ENCODE data around the gene C11orf52.

C11orf52 gene

GRCh38 chr11:111939836-111940604 is 21.3 kb downstream of the C11orf52 start:
- no peak for DNase-seq

- DNase-seq, result no peak
These were observed 23.2 kb downstream of the C11orf52 start for GRCh38 chr11:111941963-111942362.

GRCh38 chr11:111942829-111943228 is 24.1 kb downstream of the C11orf52 start:
- DNase-seq, result no peak

- no peak for DNase-seq
These were observed 25.4 kb downstream of the C11orf52 start for GRCh38 chr11:111944139-111944538.

GRCh38 chr11:111944651-111945051 is 25.9 kb downstream of the C11orf52 start:
- DNase-seq, result no peak

- DNase-seq, result no peak
These were observed 26.5 kb downstream of the C11orf52 start for GRCh38 chr11:111945198-111945597.

- no peak for DNase-seq
These were observed 27.8 kb downstream of the C11orf52 start for GRCh38 chr11:111946499-111946898.

GRCh38 chr11:111947143-111947542 is 28.4 kb downstream of the C11orf52 start:
- no peak for DNase-seq

- no peak for DNase-seq
These were observed 31.1 kb downstream of the C11orf52 start for GRCh38 chr11:111949519-111950426.

- no peak for DNase-seq
These were observed 32.9 kb downstream of the C11orf52 start for GRCh38 chr11:111951565-111951964.

GRCh38 chr11:111954154-111954553 is 35.4 kb downstream of the C11orf52 start:
- no peak for DNase-seq

- DNase-seq, result no peak
These were observed 39.1 kb downstream of the C11orf52 start for GRCh38 chr11:111957663-111958444.

- DNase-seq, result no peak
These were observed 42.2 kb downstream of the C11orf52 start for GRCh38 chr11:111960916-111961315.

GRCh38 chr11:111961389-111962300 is 42.9 kb downstream of the C11orf52 start:
- no peak for DNase-seq

GRCh38 chr11:111963931-111964340 is 45.2 kb downstream of the C11orf52 start:
- no peak for DNase-seq

- DNase-seq, result no peak
These were observed 48.0 kb downstream of the C11orf52 start for GRCh38 chr11:111966678-111967077.

GRCh38 chr11:111967649-111968048 is 48.9 kb downstream of the C11orf52 start:
- no peak for DNase-seq

GRCh38 chr11:111969344-111969743 is 50.6 kb downstream of the C11orf52 start:
- DNase-seq, result no peak

- no peak for DNase-seq
These were observed 55.7 kb downstream of the C11orf52 start for GRCh38 chr11:111974446-111974845.

- DNase-seq, result no peak
These were observed 56.5 kb downstream of the C11orf52 start for GRCh38 chr11:111975076-111975806.

- no peak for DNase-seq
These were observed 57.5 kb downstream of the C11orf52 start for GRCh38 chr11:111976119-111976766.
